Measurements from ENCODE around the gene AFAP1L2.

Gene AFAP1L2

DNA sequence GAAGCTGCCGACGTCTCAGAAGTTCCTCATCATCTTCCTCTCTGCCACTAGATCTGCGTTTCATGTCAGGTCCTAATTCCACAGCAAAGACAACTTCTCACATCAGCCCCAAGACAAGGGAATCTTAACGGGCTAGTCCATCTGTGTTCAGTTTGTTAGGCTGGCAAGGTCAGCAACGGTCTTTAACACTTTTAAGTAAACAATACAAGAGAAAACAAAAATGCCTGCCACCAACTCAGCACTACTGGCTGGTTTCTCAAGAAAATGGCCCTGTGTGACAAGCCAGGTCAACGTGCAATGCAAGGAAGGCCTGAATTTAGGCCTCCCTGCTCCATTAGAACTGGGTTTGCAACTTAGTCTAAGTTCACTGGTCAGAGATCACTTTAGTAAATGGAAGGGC is 41.0 kb upstream of the AFAP1L2 start:
- H4K20me1 ChIP-seq (ENCODE audit: insufficient read depth, low read length): no peaks in the 10 kb centered on the region
- H3K4me2 ChIP-seq (ENCODE audit: low read length): no peak overlapping the region
- no peaks in the 10 kb centered on the region for H3K9me3 ChIP-seq (ENCODE audit: insufficient read depth, low read length)
- TF ChIP-seq EZH2phosphoT487 (IDR thresholded peaks at IDR 0.05; ENCODE audit: low read depth): no peak
- TF ChIP-seq, protein P1, sequence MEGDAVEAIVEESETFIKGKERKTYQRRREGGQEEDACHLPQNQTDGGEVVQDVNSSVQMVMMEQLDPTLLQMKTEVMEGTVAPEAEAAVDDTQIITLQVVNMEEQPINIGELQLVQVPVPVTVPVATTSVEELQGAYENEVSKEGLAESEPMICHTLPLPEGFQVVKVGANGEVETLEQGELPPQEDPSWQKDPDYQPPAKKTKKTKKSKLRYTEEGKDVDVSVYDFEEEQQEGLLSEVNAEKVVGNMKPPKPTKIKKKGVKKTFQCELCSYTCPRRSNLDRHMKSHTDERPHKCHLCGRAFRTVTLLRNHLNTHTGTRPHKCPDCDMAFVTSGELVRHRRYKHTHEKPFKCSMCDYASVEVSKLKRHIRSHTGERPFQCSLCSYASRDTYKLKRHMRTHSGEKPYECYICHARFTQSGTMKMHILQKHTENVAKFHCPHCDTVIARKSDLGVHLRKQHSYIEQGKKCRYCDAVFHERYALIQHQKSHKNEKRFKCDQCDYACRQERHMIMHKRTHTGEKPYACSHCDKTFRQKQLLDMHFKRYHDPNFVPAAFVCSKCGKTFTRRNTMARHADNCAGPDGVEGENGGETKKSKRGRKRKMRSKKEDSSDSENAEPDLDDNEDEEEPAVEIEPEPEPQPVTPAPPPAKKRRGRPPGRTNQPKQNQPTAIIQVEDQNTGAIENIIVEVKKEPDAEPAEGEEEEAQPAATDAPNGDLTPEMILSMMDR (IDR thresholded peaks at IDR 0.05; ENCODE audit: low read depth, low read length): no peak
- H2AFZ ChIP-seq (ENCODE audit: low read depth, low read length): no peak overlapping the region
- H3K4me3 ChIP-seq (ENCODE audit: low read length): no peak overlapping the region
- H3K27me3 ChIP-seq (ENCODE audit: low read depth, low read length): no peaks in the 10 kb centered on the region
- H3K9ac ChIP-seq (ENCODE audit: low read length): no peak overlapping the region
- H3K4me1 ChIP-seq (ENCODE audit: low read length): no peaks in the 10 kb centered on the region
- no peak overlapping the region for H3K27ac ChIP-seq (ENCODE audit: low read length)
- H3K36me3 ChIP-seq (replicated peaks; ENCODE audit: low read depth, low read length): no peaks in the 10 kb centered on the region
- H3K79me2 ChIP-seq (ENCODE audit: low read length): no peaks in the 10 kb centered on the region

GRCh38 chr10:114444819-114445218 is 40.5 kb upstream of the AFAP1L2 start:
- Histone ChIP-seq H3K36me3 (replicated peaks; ENCODE audit: low read depth, low read length) (no peaks in the 10 kb centered on the region), H3K4me2 (ENCODE audit: low read length) (no peak overlapping the region), H4K20me1 (ENCODE audit: insufficient read depth, low read length) (no peaks in the 10 kb centered on the region), H3K79me2 (ENCODE audit: low read length) (no peaks in the 10 kb centered on the region), H3K27me3 (ENCODE audit: low read depth, low read length) (no peaks in the 10 kb centered on the region), H3K9ac (ENCODE audit: low read length) (no peak overlapping the region), H3K9me3 (ENCODE audit: insufficient read depth, low read length) (no peaks in the 10 kb centered on the region), H3K4me3 (ENCODE audit: low read length) (no peak overlapping the region), H2AFZ (ENCODE audit: low read depth, low read length) (no peak overlapping the region), H3K27ac (ENCODE audit: low read length) (no peak overlapping the region), H3K4me1 (ENCODE audit: low read length) (no peaks in the 10 kb centered on the region)
- no peak for TF ChIP-seq EZH2phosphoT487 (IDR thresholded peaks at IDR 0.05; ENCODE audit: low read depth)
- TF ChIP-seq, protein P1 (IDR thresholded peaks at IDR 0.05; ENCODE audit: low read depth, low read length): no peak

DNA sequence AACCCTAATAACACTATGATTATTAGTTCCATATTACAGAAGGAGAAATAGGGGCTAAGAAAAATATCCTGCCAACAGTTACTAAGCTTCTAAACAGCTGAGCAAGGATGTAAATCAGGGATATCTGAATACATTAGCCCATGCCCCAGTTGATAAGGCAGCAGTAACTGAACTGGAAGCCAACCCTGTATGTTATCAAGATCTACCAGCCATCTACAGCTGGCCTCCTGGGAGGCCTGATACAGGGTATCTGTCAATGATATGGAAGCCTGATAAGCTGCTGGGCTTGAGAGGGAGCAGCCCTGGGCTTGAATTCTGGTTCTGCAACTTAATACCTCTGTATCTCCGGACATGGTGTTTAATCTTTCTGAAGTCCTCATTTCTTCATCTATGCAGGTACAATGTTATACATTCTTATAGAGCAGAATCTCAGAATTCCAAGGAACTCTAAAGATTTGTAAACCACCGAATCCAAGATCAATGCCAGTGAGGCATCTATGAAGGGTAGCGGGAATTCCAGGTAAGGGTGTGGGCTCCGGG is 37.9 kb upstream of the AFAP1L2 start:
- H2AFZ ChIP-seq (ENCODE audit: low read depth, low read length): no peak overlapping the region
- no peaks in the 10 kb centered on the region for H4K20me1 ChIP-seq (ENCODE audit: insufficient read depth, low read length)
- no peaks in the 10 kb centered on the region for H3K9me3 ChIP-seq (ENCODE audit: insufficient read depth, low read length)
- H3K4me1 ChIP-seq (ENCODE audit: low read length): no peaks in the 10 kb centered on the region
- no peak overlapping the region for H3K9ac ChIP-seq (ENCODE audit: low read length)
- no peak overlapping the region for H3K27ac ChIP-seq (ENCODE audit: low read length)
- no peak for TF ChIP-seq EZH2phosphoT487 (IDR thresholded peaks at IDR 0.05; ENCODE audit: low read depth)
- TF ChIP-seq, protein P1 (IDR thresholded peaks at IDR 0.05; ENCODE audit: low read depth, low read length): no peak
- no peak overlapping the region for H3K4me3 ChIP-seq (ENCODE audit: low read length)
- no peaks in the 10 kb centered on the region for H3K79me2 ChIP-seq (ENCODE audit: low read length)
- H3K4me2 ChIP-seq (ENCODE audit: low read length): no peak overlapping the region
- H3K36me3 ChIP-seq (replicated peaks; ENCODE audit: low read depth, low read length): no peaks in the 10 kb centered on the region
- H3K27me3 ChIP-seq (ENCODE audit: low read depth, low read length): no peaks in the 10 kb centered on the region

DNA sequence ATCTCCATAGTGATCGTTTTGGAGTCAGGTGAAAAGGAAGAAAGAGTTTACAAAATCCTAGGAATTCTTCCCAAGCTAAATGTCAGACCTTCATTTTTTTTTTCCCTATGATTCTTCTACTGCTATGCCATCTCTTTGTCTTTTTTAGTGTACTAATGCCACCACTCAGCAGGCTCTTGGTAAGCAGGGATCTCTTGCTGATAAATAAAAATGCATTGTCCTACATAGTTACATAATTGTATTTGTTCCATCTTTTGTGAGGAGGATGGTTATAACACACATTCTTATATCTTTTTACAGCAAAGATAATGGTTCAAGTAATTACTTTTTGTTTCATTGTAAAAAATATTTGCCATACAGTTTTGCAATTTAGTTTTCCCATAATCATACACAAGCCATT is 36.8 kb upstream of the AFAP1L2 start:
- Histone ChIP-seq H4K20me1 (ENCODE audit: insufficient read depth, low read length) (no peaks in the 10 kb centered on the region), H3K27ac (ENCODE audit: low read length) (no peak overlapping the region), H3K9ac (ENCODE audit: low read length) (no peak overlapping the region), H3K79me2 (ENCODE audit: low read length) (no peaks in the 10 kb centered on the region), H3K9me3 (ENCODE audit: insufficient read depth, low read length) (no peaks in the 10 kb centered on the region), H3K4me3 (ENCODE audit: low read length) (no peak overlapping the region), H3K27me3 (ENCODE audit: low read depth, low read length) (no peaks in the 10 kb centered on the region), H3K4me2 (ENCODE audit: low read length) (no peak overlapping the region), H3K36me3 (replicated peaks; ENCODE audit: low read depth, low read length) (no peaks in the 10 kb centered on the region), H3K4me1 (ENCODE audit: low read length) (no peaks in the 10 kb centered on the region), H2AFZ (ENCODE audit: low read depth, low read length) (no peak overlapping the region)
- TF ChIP-seq EZH2phosphoT487 (IDR thresholded peaks at IDR 0.05; ENCODE audit: low read depth): no peak
- TF ChIP-seq, protein P1 (IDR thresholded peaks at IDR 0.05; ENCODE audit: low read depth, low read length): no peak
